GM19043 (cell line): ENCODE results near the gene CLEC17A.
"Not testable (repeated sequence)": the region's sequence is repeated elsewhere in the genome, so short reads cannot be mapped to it uniquely, and the experiment has no call there.

Experiments
- ATAC-seq: cut with Tn5 transposase; IDR thresholded peaks from one replicate; pipeline ENCODE4 v1.9.1; 2021; ENCODE audit warnings: low read depth; ENCODE audit not compliant: unreplicated experiment

The CLEC17A gene

GRCh38 chr19:14582894-14583340, at the start of gene CLEC17A:
Gene CLEC17A, plus strand, starts transcription at chr19:14583084. Its CDS starts 77 bp downstream, at chr19:14583161.
- no peak for ATAC-seq

DNA sequence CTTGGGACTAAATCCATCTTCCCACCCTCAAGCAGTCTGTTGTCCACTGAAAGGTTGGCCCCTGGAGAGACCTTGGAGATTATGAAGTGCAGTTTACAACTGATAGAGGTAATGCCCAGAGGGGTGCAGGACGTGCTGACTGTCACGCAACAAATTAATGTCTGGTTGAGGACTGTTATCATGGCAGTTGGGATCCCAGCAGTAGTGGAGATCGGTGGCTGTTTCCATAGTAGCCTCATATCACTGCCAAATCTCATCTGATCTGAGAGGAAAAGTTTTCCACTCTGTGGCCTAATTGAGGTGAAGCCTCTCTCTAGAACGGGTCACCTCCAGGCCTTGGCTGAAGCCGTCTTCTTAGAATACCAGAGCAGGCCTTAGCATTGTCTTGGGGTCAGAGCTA, 49.4 kb upstream of the CLEC17A start:
- no peak for ATAC-seq

DNA sequence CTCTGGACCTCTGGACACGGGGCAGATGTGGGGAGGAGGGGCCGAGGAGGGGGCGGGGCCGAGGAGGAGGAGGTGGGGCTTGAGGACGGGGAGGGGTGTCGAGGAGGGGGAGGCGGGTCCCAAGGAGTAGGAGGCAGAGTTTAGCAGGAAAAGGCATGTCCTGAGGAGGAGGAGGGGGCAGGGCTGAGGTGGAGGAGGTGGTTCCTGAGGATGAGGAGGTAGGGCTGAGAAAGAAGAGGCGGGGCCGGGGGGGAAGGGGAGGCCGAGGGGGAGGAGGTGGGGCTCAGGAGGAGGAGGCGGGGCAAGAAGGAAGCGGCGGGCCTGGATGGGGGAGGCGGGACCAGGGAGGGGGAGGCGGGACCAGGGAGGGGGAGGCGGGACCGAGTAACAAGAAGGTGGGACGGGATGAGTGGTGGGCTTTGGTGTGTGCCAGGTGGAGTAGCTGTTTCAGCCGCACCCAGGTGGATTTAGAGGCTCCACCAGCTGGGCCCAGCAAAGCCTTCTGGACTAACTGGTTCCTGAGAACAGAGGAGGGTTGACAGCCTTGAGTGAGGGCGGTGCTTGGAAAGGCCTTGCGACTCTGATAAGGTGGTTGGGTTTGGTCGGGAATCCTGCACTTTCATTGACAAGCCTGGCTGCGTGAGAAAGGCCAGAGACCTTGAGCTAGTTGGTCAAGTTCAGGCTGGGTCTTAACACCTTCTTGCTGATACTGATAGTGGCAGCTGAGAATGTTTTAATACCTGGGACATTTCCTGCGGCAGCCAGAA, 45.8 kb upstream of the CLEC17A start:
- ATAC-seq: no peak

- ATAC-seq: no peak
Measured at GRCh38 chr19:14540741-14541525, 42.0 kb upstream of the CLEC17A start.

DNA sequence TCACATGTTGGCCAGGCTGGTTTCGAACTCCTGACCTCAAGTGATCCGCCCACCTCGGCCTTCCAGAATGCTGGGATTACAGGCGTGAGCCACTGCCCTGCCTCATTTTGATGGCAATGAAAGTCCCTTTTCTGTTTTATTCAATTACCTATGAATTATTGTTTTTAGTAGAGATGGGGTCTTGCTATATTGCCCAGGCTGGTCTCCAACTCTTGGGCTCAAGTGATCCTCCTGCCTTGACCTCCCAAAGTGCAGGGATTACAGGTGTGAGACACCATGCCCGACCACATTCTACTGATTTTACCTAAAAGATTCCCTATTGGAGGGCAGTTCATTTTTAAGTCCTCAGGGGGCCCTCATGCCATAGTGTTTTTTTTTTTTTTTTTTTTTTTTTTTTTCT, 40.9 kb upstream of the CLEC17A start:
- ATAC-seq: not testable (repeated sequence)

GRCh38 chr19:14542711-14543328, 40.1 kb upstream of the CLEC17A start:
- ATAC-seq: no peak

- ATAC-seq: no peak
Measured at GRCh38 chr19:14544047-14544446, 38.8 kb upstream of the CLEC17A start.

GRCh38 chr19:14544977-14545715, 37.7 kb upstream of the CLEC17A start:
- ATAC-seq: no peak

DNA sequence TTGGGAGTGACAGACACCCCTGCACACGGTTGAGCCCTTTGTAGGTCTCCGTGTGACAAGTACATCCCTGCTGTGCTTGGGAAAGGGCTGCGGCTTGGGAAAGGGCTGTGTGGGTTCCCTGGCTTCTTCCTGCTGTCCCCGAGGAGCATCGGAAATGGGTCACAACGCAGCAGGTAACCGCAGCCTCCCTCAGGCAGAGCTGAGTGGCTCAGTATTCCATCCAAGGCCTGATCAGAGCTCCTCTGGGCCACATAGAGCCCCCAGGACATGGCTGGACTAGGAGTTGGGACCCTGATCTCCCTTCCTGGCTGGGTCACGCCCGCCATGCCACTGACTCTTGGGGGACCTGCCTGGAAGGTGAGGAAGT, 37.2 kb upstream of the CLEC17A start:
- no peak for ATAC-seq

- no peak for ATAC-seq
Measured at GRCh38 chr19:14550201-14550754, 32.6 kb upstream of the CLEC17A start.

- ATAC-seq: not testable (repeated sequence)
Measured at GRCh38 chr19:14551134-14552005, 31.5 kb upstream of the CLEC17A start.

GRCh38 chr19:14552006-14552360, 30.9 kb upstream of the CLEC17A start:
- ATAC-seq: not testable (repeated sequence)

DNA sequence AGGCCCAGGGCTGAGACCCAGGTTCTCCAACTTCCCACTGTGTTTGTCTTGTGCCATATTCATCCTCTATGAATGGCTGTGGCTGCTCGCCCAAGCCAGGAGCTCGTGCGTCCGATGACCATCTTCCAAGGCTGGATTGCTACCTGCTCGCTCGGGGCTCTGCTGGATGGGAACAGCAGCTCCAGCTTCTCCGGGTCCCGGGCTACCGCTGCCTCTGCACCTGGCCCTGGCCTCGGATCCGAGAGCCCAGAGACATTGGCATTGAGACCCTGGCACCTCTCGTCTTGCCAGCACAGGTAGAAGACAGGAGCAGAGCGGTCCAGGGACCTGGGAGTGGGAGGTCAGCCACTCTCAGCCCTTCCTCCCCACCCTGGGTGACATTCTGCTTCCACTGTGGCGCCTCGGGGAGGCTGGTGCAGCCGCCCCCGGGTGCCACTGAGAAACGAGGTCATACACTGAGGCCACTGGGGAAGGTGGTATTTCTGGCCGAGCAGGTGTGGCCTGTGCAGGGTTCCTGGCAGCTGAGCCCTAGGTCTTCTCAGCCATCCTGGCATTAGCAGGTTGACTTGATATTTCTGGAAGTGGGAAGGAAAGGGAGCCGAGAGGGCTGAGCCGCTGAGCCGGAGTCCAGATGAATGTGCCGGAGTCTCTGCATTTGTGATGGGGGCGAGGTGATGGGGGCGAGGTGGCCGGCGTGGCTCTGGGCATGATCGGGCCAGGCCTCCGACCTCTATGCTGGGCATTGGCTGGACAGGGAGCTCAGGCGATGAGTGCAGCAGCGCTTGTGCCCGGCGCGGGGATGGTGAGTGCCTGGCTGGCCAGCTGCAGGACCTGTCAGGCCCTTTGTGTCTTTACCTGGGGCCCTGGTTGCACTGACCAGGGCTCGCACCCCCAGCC, 29.6 kb upstream of the CLEC17A start:
- ATAC-seq: no peak

- no peak for ATAC-seq
Measured at GRCh38 chr19:14553939-14554243, 29.0 kb upstream of the CLEC17A start.

DNA sequence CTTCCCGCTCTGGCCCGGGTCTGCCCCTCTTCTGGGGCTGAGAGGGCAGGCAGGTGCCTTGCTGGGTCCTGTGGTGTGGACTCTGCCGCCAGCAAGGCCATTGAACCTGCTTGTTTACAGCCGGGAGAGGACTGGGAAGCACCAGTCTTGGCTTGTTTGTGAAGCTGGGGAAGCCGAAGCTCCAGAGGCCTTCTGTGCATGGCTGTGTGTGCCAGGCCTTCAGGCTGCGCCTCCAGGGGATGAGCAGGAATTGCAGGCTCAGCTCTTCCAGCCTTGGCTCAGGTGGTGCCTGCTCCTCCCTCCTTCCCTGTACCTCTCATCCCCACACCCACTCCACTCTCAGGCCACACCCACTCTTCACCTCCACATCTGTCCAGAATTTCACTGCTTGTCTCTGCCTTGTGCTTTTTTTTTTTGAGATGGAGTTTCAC, 28.5 kb upstream of the CLEC17A start:
- ATAC-seq: no peak

DNA sequence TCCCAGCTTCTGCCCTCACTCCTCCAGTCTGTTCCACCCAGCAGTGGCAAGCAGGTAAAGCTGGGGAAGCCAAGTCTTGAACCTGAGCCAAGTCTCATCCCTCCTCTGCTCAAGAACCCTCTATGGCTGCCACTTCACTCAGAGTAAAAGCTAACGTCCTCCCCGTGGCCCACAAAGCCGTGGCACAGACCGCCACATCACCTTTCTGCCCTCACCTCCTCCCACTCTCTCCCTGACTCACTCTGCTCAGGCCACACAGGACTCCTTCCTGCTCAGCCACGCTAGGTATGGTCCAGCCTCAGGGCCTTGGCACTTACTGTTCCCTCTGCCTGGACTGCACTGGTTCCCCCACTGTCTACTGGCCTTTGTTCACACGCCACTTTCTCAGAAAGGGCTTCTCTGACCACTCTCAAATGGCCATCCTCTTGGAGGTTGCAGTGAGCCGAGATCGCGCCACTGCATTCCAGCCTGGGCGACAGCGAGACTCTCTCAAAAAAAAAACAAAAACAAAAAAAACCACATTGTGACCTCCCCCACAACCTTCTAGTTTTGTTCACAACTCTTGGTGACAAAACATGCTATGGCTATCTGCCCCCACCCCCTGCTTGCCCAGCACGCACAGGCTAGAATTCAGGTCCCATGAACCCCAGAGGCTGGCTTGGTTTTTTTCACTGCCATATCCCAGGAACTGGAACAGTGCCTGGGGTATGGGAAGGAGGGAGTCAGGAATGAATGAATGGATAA, 26.8 kb upstream of the CLEC17A start:
- ATAC-seq: no peak

- no peak for ATAC-seq
Measured at GRCh38 chr19:14556662-14557188, 26.2 kb upstream of the CLEC17A start.
